ENCODE measurements around the gene CNN2.
A peak's percentile ranks its signal among the peaks of the same experiment; 100 is the strongest.

Gene CNN2

GRCh38 chr19:1068009-1069001 is 41.9 kb downstream of the CNN2 start:
- DNase-seq: no peak

GRCh38 chr19:1069009-1069779 is 42.8 kb downstream of the CNN2 start:
- DNase-seq: no peak

DNA sequence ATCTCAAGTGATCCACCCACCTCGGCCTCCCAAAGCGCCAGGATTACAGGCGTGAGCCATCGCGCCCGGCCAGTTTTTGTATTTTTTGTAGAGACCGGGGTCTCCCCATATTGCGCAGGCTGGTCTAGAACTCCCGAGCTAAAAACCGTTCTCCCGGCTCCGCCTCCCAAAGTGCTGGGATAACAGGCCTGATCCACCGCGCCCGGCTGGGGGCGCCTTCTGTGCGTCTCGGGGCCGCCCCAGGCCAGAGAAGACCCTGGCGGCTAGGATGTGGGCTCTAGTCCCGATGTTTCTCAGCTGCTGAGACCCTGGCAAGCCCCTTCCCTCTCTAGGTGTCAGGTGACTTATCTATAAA is 44.1 kb downstream of the CNN2 start:
- no peak for DNase-seq

GRCh38 chr19:1070931-1071791 is 44.8 kb downstream of the CNN2 start:
- no peak for DNase-seq

DNA sequence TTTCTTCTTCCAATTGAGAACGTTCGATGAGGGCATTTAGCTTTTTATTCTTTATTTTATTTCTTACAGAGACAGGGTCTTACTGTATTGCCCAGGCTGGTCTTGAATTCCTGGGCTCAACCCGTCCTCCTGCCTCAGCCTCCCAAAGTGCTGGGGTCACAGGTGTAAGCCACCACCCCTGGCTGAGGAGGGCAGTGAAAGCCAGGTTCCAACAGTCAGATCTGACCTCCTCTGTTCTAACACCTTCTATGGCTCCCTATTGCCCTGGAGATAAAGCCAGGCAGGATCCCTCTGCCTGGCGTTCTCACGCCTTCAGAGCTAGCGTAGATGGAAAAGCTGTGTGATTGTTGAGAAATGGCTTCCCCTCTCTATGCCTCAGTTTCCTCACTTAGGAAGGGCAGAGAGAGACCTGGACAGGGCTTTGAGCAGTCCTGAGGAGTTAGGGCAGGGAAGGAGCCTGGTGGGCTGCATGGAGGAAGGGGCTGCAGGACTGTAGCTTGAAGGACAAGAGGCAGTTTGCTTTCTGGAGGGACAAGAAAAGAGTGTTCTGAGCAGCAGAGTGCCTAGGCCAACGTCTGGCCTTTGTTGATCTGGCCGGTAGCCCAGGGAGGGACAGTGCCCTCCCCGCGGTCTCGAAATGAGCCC is 46.1 kb downstream of the CNN2 start:
- DNase-seq: no peak

DNA sequence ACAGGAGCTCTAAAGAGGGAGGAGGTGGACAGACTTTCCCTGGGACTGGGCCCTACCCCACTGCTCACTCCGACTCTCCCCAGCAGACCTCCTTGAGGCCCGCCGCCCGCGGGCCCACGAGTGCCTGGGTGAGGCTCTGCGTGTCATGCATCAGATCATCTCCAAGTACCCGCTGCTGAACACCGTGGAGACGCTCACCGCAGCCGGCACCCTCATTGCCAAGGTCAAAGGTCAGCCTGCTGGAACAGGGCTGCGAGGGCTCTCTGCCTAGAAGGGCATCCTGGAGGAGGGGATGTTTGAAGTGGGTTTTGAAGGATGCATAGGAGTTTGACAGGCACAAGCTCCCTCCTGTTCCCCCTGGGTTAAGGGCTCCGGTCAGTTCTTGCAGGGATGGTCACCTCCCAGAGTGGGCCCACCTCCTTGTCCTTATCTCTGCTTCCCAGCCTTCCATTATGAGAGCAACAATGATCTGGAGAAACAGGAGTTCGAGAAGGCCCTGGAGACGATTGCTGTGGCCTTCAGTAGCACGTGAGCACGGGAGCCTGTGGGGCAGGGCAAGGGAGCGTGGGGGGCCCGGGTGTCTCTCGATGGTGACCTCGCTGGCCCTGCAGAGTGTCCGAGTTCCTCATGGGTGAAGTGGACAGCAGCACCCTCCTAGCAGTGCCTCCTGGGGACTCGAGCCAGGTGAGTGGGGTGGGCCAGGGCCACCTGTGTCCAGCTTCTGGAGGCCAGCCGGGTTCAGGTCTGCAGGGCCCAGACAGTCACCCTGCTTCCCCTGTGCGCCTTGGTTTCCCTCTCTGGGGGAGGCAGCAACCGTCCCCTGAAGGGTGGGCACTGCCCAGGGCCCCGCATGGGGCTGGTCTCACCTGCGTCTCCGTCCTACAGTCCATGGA is 46.9 kb downstream of the CNN2 start:
- DNase-seq: no peak

- no peak for DNase-seq
Observed at GRCh38 chr19:1073956-1074517, 47.6 kb downstream of the CNN2 start.

GRCh38 chr19:1074544-1075283 is 48.3 kb downstream of the CNN2 start:
- peak; percentile 78 for DNase-seq

- DNase-seq: no peak
Observed at GRCh38 chr19:1076046-1076386, 49.6 kb downstream of the CNN2 start.

GRCh38 chr19:1076951-1077350 is 50.5 kb downstream of the CNN2 start:
- DNase-seq: no peak

DNA sequence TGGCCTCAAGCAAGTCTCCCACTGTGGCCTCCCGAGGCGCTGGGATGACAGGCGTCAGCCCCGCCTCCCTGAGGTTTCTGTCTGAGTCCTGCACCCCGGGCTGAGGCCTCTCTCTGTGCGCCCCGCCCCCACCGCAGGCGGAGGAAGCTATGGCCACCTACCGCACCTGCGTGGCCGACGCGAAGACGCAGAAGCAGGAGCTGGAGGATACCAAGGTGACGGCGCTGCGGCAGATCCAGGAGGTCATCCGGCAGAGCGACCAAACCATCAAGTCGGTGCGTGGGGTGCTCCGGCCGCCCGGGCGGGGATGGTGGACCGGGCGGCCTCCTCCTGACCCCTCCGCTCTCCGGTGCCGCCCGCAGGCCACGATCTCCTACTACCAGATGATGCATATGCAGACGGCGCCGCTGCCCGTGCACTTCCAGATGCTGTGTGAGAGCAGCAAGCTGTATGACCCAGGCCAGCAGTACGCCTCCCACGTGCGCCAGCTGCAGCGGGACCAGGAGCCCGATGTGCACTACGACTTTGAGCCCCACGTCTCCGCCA is 53.2 kb downstream of the CNN2 start:
- no peak for DNase-seq

GRCh38 chr19:1080360-1081161 is 54.2 kb downstream of the CNN2 start:
- DNase-seq: no peak

- DNase-seq: no peak
Observed at GRCh38 chr19:1081301-1082164, 55.1 kb downstream of the CNN2 start.

- DNase-seq: no peak
Observed at GRCh38 chr19:1082165-1082927, 55.9 kb downstream of the CNN2 start.

DNA sequence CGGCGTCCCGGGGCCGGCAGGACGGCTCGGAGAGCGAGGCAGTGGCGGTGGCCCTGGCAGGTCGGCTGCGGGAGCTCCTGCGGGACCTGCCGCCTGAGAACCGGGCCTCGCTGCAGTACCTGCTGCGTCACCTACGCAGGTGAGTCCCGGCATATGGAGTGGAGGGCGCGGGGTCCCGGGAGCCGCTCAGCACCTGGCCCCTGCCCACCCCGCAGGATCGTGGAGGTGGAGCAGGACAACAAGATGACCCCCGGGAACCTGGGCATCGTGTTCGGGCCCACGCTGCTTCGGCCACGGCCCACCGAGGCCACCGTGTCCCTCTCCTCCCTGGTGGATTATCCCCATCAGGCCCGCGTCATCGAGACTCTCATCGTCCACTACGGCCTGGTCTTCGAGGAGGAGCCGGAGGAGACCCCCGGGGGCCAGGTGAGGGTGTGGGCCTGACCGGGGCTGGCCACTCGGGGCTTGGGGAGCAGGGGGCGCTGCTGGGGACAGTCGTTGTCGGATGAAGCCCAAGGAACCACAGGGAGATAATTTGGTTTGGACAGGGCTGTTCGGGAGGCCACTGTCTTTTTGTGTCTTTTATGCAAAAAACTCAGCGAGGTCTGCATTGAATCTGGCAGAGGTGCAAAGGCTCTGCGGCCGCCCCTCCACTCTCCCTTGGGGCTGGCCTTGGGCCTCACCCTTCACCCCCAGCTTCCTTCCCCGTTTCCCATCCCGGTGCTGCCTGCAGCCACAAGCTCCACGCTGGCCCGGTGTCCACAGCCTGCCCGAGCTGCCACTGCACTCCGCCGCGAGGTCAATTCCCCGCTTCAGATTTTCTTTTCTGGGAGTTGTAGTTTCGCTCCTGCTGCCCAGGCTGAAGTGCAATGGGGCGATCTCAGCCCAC is 56.8 kb downstream of the CNN2 start:
- no peak for DNase-seq
